Neural crest cell (in vitro differentiated cells): Measurements from ENCODE around the gene PTPN18. TPM values are rescaled to one million over a fixed set of nuclear protein-coding genes. Genes with fewer than 3 reads are reported as not detected.
"Not testable (repeated sequence)": the region's sequence is repeated elsewhere in the genome, so short reads cannot be mapped to it uniquely, and the experiment has no call there.

ENCODE experiments used
- DNase-seq: peaks from one replicate; pipeline ENCODE4 v3.0.0; 2021; ENCODE audit warnings: low read depth, mixed read lengths, low spot score
- H3K27ac Mint-ChIP-seq: one replicate; pipeline ENCODE4 v1.8.0; 2021; ENCODE audit warnings: mild to moderate bottlenecking, mixed read lengths; ENCODE audit not compliant: unreplicated experiment
- H3K27me3 Mint-ChIP-seq: 2 replicates; pipeline ENCODE4 v1.8.0; 2021; ENCODE audit warnings: low read depth, mild to moderate bottlenecking, mixed read lengths
- H3K36me3 Mint-ChIP-seq: 2 replicates; pipeline ENCODE4 v1.8.0; 2021; ENCODE audit warnings: low read depth, mild to moderate bottlenecking, mixed read lengths
- H3K4me1 Mint-ChIP-seq: 2 replicates; pipeline ENCODE4 v1.8.0; 2021; ENCODE audit warnings: mixed read lengths
- H3K4me3 Mint-ChIP-seq: one replicate; pipeline ENCODE4 v1.8.0; 2021; ENCODE audit warnings: mild to moderate bottlenecking, mixed read lengths
- H3K9me3 Mint-ChIP-seq: 2 replicates; pipeline ENCODE4 v1.8.0; 2021; ENCODE audit warnings: mixed read lengths
- CTCF ChIP-seq: fragments of 200-600 bp; sonication (generic); conservative IDR thresholded peaks from 2 replicates; pipeline ENCODE4 v1.5.0; 2021; ENCODE audit warnings: antibody characterized with exemption, mild to moderate bottlenecking
- total RNA-seq: library from RNA; stranded (reverse); gene quantifications from 2 replicates; pipeline ENCODE4 v1.2.1, GENCODE V29; 2021

The PTPN18 gene
- total RNA-seq, 1 donor from 2014 or later, result 31.3 TPM

DNA sequence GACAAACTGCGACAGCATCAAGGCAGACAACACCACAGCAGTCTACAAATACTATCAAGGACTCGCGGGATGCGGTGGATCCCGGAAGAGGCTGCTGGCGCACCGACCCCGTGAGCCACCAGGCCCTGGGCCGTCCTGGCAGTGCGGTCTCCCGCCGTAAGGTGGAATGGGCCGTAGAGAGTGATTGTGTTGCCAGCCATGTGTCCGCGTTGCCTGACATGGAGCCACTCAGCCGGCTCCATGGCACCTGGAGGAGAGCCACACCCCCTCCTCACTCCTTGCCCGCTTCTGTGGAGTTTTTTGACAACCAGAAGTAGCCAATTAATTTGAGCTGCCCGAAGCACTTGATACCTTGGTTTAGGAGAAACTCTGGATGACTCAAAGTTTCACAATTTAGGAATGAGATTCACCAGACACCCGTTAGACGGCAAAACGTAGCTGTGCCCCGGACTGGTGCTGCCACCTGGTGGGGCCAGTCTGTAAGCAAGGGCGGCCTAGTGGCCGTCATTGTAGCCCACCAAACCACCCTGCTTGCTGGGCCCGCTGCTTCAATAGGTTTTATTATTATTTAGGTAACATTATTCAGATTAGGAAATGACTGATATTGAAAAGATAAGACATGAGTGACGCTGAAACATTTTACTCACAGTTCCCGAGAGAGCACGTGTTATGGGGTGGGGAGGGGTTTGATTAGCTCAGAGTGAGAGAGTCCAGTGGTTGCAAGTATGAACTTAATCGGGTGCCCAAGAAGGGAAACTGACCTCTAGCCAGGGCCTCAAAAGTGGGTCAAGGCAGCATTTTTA, 23.4 kb upstream of the PTPN18 start:
- peak; percentile 99 for TF ChIP-seq CTCF
- peaks cover 5% of the 10 kb centered on the region for H3K9me3 Mint-ChIP-seq
- peaks cover 25% of the 10 kb centered on the region for H3K4me1 Mint-ChIP-seq
- peaks cover 60% of the 10 kb centered on the region for H3K27me3 Mint-ChIP-seq
- no peak overlapping the region for H3K27ac Mint-ChIP-seq
- peak; percentile 80 for DNase-seq
- peak overlapping the region; percentile 61 for H3K4me3 Mint-ChIP-seq
- peaks cover 5% of the 10 kb centered on the region for H3K36me3 Mint-ChIP-seq

DNA sequence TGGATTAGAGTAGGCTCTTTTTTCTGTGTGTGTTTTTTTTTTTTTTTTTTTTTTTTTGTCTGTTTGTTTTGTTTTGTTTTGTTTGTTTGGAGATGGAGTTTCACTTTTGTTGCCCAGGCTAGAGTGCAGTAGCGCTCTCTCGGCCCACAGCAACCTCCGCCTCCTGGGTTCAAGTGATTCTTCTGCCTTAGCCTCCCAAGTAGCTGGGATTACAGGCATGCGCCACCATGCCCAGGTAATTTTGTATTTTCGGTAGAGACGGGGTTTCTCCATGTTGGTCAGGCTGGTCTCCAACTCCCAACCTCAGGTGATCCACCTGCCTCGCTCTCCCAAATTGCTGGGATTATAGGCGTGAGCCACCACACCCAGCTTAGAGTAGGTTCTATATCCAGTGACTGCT, 22.6 kb upstream of the PTPN18 start:
- Mint-ChIP-seq H3K27me3 (peaks cover 55% of the 10 kb centered on the region), H3K4me3 (peak overlapping the region; percentile 61), H3K4me1 (peaks cover 27% of the 10 kb centered on the region)
- not testable (repeated sequence) for H3K27ac Mint-ChIP-seq, H3K36me3 Mint-ChIP-seq, DNase-seq, H3K9me3 Mint-ChIP-seq

GRCh38 chr2:130334026-130334425, 21.8 kb upstream of the PTPN18 start:
- no peak overlapping the region for H3K4me3 Mint-ChIP-seq
- H3K27me3 Mint-ChIP-seq, result peaks cover 48% of the 10 kb centered on the region
- no peak overlapping the region for H3K27ac Mint-ChIP-seq
- no peak for DNase-seq
- TF ChIP-seq CTCF, result no peak
- H3K4me1 Mint-ChIP-seq, result peaks cover 20% of the 10 kb centered on the region
- H3K9me3 Mint-ChIP-seq, result peaks cover 5% of the 10 kb centered on the region
- peaks cover 7% of the 10 kb centered on the region for H3K36me3 Mint-ChIP-seq

- no peak for TF ChIP-seq CTCF
- peaks cover 12% of the 10 kb centered on the region for H3K36me3 Mint-ChIP-seq
- H3K9me3 Mint-ChIP-seq, result peaks cover 5% of the 10 kb centered on the region
- H3K27me3 Mint-ChIP-seq, result peaks cover 42% of the 10 kb centered on the region
- H3K27ac Mint-ChIP-seq, result no peak overlapping the region
- DNase-seq, result no peak
- H3K4me3 Mint-ChIP-seq, result peak overlapping the region; percentile 67
- H3K4me1 Mint-ChIP-seq, result peaks cover 20% of the 10 kb centered on the region
Measured at GRCh38 chr2:130335226-130335625, 20.6 kb upstream of the PTPN18 start.

- Mint-ChIP-seq H3K36me3 (peaks cover 12% of the 10 kb centered on the region), H3K27me3 (peaks cover 33% of the 10 kb centered on the region), H3K4me1 (peaks cover 24% of the 10 kb centered on the region), H3K9me3 (peaks cover 5% of the 10 kb centered on the region), H3K27ac (no peak overlapping the region), H3K4me3 (peak overlapping the region; percentile 95)
- DNase-seq, result no peak
- TF ChIP-seq CTCF, result no peak
Measured at GRCh38 chr2:130336150-130336876, 19.5 kb upstream of the PTPN18 start.
